Measurements from ENCODE around the gene CRB2. TPM values are rescaled to one million over a fixed set of nuclear protein-coding genes. Genes with fewer than 3 reads are reported as not detected.

CRB2 gene
- total RNA-seq, 3 donors from 2014 or later: 0.47 to 3.7 (median 1.1) TPM

DNA sequence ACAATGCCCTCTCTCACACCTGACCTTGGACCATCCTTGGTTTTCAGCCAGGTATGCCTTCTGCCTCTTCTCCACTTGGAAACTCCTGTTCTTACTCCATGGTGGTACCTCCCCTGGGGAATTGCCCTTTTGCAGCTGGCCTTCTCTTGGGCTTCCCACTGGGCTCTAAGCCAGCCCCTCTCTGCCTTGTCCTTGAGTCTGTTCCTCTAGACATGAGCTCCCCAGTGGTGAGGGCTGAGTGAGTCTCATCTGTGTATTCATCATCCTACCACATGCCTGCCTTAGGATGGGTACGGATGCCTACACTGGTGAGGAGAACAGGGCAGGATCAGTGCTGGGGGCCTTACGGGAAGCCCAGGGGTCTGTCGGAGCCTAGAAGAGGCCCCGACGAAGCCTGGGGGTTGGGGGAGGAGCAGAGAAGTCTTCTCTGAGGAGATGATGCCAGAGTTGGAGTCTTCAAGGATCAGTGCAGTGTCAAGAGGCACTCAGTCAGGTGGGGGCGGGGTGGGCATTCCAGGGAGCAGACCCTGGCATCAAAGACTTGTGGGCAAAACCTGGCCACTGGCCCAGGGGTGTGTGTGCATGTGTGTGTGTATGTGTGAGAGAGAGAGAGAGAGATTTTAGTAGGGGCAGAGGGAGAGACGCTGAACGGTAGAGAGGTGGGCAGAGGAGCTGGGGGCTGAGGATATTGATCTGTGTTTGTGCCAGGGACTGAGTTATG, 5.2 kb upstream of the CRB2 start:
- intact Hi-C loops (cut with DNase I, micrococcal nuclease): no loop called here
- no peak for ATAC-seq
- TF ChIP-seq, protein P1, sequence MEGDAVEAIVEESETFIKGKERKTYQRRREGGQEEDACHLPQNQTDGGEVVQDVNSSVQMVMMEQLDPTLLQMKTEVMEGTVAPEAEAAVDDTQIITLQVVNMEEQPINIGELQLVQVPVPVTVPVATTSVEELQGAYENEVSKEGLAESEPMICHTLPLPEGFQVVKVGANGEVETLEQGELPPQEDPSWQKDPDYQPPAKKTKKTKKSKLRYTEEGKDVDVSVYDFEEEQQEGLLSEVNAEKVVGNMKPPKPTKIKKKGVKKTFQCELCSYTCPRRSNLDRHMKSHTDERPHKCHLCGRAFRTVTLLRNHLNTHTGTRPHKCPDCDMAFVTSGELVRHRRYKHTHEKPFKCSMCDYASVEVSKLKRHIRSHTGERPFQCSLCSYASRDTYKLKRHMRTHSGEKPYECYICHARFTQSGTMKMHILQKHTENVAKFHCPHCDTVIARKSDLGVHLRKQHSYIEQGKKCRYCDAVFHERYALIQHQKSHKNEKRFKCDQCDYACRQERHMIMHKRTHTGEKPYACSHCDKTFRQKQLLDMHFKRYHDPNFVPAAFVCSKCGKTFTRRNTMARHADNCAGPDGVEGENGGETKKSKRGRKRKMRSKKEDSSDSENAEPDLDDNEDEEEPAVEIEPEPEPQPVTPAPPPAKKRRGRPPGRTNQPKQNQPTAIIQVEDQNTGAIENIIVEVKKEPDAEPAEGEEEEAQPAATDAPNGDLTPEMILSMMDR (IDR thresholded peaks at IDR 0.05): no peak

DNA sequence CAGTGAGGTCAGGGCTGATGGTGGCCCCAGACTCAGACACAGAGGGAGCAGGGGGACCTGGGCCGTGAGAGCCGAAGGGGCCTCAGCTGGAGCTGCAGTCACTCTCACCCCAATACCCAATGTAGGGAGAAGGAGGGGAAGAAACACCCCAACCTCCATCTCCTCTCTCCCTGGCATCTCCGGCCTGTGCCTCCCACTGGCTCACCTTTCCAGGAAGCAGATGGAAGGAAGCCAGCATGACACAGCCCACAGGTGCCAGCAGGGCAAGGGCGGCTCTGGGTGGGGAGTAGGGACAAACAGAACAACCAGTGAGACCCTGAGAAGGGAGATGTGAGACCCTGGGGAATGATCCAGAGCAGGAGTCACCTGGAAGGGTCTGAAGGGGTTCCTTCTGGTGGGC, 3.0 kb upstream of the CRB2 start:
- Histone ChIP-seq H3K4me3 (no peak overlapping the region), H3K36me3 (ENCODE audit: low read depth) (no peaks in the 10 kb centered on the region), H3K4me1 (ENCODE audit: low read depth) (peaks cover 6% of the 10 kb centered on the region), H3K9me3 (no peaks in the 10 kb centered on the region)
- TF ChIP-seq, protein P1 (IDR thresholded peaks at IDR 0.05): no peak
- DNase-seq (no peak), ATAC-seq (no peak)
- intact Hi-C loops (cut with DNase I, micrococcal nuclease): no loop called here

More for the DNA sequence above, 5.2 kb upstream of the CRB2 start:
- H3K4me1 ChIP-seq (ENCODE audit: low read depth): peaks cover 6% of the 10 kb centered on the region
- H3K4me3 ChIP-seq: no peak overlapping the region
- peak in 1 of 3 donors; percentile 20 for DNase-seq
- H3K9me3 ChIP-seq: no peaks in the 10 kb centered on the region
- H3K36me3 ChIP-seq (ENCODE audit: low read depth): no peaks in the 10 kb centered on the region

- H3K36me3 ChIP-seq (ENCODE audit: low read depth): no peaks in the 10 kb centered on the region
- no peaks in the 10 kb centered on the region for H3K9me3 ChIP-seq
- intact Hi-C loops (cut with DNase I, micrococcal nuclease): no loop called here
- H3K4me3 ChIP-seq: no peak overlapping the region
- peak; percentile 74 for ATAC-seq
- peaks cover 6% of the 10 kb centered on the region for H3K4me1 ChIP-seq (ENCODE audit: low read depth)
- peak in 2 of 3 donors; percentile 79 to 81 for DNase-seq
- TF ChIP-seq, protein P1 (IDR thresholded peaks at IDR 0.05): peak; percentile 89
These were observed 1.9 kb upstream of the CRB2 start for GRCh38 chr9:123353984-123354591.

- ATAC-seq (no peak), DNase-seq (peak in 1 of 3 donors; percentile 27)
- TF ChIP-seq, protein P1 (IDR thresholded peaks at IDR 0.05): no peak
- Histone ChIP-seq H3K36me3 (ENCODE audit: low read depth) (no peaks in the 10 kb centered on the region), H3K4me3 (no peak overlapping the region), H3K4me1 (ENCODE audit: low read depth) (peaks cover 6% of the 10 kb centered on the region), H3K9me3 (no peaks in the 10 kb centered on the region)
- intact Hi-C loops (cut with DNase I, micrococcal nuclease): no loop called here
These were observed 1.0 kb upstream of the CRB2 start for GRCh38 chr9:123354806-123355508.

DNA sequence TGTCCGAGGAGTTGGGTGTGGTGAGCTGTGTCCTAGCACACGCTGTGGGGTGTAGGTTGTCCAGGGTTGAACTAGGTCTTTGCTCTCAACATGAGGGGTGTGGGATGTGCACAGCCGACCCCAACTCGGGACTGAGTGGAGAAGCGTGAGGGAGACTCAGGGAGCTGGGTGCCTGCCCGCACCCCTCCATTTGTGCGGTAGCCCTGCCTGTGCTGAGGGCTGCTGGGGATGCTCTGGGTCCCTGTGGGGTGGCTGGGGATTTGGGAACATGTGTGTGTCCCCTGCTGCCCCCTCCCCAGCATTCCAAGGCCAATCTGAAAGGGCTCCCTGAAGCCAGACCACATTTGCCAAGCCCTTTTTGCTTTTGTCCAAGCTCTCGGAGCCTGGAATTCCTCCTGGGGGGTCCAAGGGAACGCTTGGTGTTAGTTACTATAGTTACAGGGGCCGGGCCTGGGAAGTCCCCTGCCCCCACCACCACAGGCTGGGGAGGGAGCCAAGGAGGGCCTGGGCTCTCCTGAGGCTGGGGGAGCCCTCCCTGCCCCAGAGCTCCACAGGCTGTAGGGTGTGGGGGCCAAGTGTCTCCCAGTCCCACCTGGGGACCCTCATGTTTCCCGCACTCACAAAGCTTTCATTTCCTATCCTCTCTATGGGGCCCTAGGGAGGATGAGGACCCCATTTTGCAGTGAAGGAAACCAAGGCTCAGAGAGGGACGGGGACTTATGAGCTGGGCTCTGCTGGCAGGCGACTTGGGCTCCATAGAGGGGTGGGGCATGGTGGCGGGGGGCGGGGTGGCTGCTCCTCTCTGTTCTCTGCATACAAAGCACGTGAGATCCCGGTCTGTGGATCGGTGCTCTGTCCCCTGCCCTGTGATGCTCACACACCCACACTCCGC, 1.1 kb downstream of the CRB2 start:
- peaks cover 17% of the 10 kb centered on the region for H3K4me1 ChIP-seq (ENCODE audit: low read depth)
- intact Hi-C loops (cut with DNase I, micrococcal nuclease): no loop called here
- no peak for ATAC-seq
- no peaks in the 10 kb centered on the region for H3K36me3 ChIP-seq (ENCODE audit: low read depth)
- TF ChIP-seq, protein P1 (IDR thresholded peaks at IDR 0.05): no peak
- H3K4me3 ChIP-seq: no peak overlapping the region
- peak in 1 of 3 donors; percentile 25 for DNase-seq
- no peaks in the 10 kb centered on the region for H3K9me3 ChIP-seq

Data from mucosa of descending colon (tissue), 3 donors.